GOT3 (cell line): ENCODE measurements around the gene NOS1.
"Not testable (repeated sequence)": the region's sequence is repeated elsewhere in the genome, so short reads cannot be mapped to it uniquely, and the experiment has no call there.

Source experiments
- DNase-seq: peaks from one replicate; lab custom pipeline; 2025; ENCODE audit warnings: mixed read lengths; lab: John Stamatoyannopoulos, UW

The NOS1 gene

DNA sequence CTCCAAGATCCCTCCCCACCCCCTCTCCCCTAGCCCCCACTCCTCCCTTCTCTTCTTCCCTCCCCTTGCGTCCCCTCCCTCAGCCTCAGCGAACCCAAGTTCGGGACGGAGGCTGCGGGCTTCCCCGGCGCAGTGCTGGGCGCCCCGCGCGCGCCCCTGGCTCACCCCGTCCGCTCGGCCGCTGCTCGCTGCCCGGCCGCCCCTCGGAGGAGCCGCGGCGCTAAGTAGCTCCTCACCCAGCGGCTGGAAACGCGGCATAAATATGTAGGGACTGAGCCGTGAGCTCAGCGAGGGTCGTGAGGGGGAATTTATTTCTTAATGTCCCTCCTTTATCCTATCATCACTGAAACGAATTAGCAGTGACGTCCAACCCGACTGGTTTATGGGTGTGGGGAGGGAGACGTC is at the start of gene NOS1:
TSS of gene NOS1 (minus strand) at position 280 of the 405 bp plus-strand sequence. CDS start 30,557 bp downstream, outside the sequence.
- no peak for DNase-seq

- no peak for DNase-seq
These were observed 47.9 kb upstream of the NOS1 start for GRCh38 chr12:117409286-117409685.

DNA sequence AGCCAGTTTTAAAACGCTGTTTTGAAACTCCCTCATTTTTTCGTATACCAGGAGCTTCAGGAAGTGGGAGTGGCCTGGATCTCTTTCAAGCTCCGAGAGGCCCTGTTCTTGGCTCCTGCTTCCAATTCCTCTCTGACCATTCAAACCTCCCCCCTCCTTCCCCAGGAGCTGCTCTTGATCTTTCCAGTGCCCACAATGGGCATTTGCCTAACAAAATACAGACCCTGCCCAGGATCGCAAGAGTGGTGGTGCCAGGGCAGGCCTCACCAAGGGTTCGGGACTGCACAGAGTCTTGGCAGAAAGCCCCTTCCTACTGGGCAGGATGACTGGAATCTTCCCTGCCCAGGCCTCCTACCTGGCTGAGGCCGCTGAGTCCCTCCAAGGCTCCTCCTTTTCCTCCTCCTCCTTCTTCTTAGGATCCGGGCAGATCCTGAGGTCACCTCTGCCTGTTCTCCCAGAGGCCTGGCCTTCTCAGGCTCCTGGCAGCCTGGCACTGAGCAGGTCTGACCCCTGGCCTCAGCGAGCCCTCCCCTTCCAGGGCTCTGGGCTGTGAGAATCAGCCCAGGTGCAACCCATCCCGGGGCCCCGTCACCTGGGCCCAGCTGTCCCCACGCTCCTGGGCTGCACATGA is 46.9 kb upstream of the NOS1 start:
- no peak for DNase-seq

- DNase-seq = no peak
These were observed 43.5 kb upstream of the NOS1 start for GRCh38 chr12:117404940-117405339.

DNA sequence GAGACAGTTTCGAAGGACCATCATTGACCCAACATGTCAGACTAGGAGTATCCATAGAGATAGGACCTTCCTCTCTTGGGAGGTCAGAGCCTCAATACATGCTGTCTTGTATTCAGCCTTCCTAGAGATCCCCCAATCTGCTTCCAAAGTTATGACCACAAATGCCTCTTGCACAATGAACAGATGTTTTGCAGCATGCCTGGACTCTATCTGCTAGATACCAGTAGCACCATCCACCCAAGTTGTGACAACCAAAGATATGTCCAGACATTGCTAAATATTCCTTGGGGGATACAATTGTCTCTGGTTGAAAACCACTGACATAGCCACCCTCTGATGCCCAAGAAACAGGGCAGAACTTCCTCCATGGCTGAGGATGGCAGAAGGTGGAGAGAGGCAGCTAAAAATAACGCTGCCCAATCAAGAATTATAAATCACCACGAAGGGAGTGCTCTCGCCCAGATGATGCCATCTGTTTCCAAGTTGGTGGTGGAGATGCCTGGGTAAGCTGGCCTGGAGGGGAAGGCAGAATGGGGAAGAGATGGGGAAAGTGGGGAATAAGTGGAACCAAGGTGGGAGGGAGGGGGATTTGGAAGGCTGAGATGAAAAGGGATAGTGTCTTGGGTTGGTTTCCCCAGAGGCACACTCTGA is 42.9 kb upstream of the NOS1 start:
- no peak for DNase-seq

GRCh38 chr12:117403586-117404139 is 42.2 kb upstream of the NOS1 start:
- no peak for DNase-seq

- DNase-seq = no peak
These were observed 40.9 kb upstream of the NOS1 start for GRCh38 chr12:117402363-117402762.

DNA sequence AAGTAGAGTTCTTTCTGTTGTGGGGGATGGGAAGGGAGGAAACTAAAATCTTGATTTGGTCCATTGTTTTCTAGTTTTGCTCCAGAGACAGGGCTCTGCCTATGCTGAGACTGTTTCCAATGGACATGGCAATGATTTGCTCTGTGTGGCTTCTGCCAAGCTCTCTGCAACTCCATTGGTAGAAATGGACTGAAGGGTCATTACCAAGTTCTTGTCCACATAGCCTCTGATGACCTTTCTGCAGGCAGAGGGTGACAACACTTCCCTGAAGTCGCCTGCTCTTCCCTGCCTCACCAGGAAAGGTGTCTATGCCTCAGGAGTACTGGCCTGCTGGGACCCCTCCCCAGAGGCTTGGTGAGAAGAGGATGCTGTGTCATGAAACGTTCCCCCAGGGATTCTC is 39.5 kb upstream of the NOS1 start:
- DNase-seq = no peak

GRCh38 chr12:117398482-117398881 is 37.1 kb upstream of the NOS1 start:
- DNase-seq = not testable (repeated sequence)

DNA sequence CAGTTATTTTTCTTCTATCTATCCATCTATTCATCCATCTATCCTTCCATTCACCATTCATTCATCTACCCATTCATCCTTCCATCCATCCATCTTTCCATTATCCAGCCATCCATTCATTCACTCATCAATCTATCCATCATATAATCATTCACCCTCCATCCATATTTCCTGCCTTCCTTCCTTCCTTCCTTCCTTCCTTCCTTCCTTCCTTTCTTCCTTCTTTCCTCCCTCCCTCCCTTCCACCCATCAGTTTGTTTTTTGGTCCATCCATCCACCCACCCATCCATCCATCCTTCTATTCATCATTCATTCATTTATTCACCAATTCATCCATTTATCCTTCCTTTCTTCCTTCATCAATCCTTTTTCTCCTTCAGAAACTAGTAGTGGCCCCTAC is 34.3 kb upstream of the NOS1 start:
- DNase-seq = no peak

GRCh38 chr12:117394491-117394890 is 33.1 kb upstream of the NOS1 start:
- no peak for DNase-seq

- no peak for DNase-seq
These were observed 32.2 kb upstream of the NOS1 start for GRCh38 chr12:117393656-117394055.

DNA sequence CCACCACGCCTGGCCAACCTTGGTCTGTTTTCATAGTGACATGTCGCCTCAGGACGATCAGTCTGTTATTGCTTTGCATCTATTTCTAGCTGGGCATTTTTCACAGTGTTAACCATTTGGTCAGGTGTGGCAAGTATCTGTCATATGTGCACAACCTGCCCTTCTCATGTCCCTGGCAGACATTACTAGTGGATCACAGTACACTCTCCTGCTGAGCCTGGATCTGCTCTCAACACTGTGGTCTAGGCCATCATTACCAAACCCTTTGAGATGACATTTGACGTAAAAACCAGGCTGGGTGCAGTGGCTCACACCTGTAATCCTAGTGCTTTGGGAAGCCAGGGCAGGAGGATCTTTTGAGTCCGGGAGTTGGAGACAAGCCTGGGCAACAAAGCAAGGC is 29.4 kb upstream of the NOS1 start:
- no peak for DNase-seq

- no peak for DNase-seq
These were observed 27.6 kb upstream of the NOS1 start for GRCh38 chr12:117388951-117389446.

DNA sequence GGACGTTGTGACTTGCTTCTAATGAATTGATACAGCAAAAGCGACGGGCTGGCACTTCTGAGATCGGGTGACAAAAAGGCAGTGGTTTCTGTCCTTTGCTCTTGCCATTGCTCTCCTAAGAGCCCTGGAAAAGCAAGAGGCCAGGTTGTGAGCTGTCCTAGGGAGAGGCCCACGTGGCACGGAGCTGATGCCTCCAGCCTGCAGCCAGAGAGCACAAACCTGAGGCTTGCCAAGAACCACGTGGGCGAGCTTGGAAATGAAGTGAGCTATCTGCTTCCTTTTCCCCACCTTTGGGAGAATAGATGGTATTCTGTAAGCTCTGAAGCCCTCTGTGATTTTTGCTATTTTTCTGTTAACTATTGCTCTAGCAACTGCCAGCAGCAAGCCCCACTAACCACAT is 26.4 kb upstream of the NOS1 start:
- DNase-seq = no peak

DNA sequence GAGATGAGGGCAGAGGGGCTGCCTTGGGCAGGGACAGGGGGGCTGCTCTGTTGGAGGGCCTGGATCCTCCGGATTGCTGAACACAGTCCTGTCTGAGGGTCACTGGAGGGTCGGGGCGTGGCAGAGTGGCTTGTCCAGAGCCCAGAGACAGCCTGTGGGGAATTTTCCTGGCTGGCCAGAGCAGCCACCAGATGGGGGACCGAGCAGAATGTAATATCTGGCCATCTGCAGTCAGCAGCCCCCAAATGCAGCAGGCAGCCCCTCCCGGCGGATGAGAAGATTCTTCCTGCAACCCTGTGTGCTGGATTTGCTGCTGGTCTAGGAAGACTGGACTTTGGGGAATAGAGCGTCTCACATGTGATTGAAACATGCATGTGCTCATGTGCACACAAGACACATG is 23.3 kb upstream of the NOS1 start:
- no peak for DNase-seq

DNA sequence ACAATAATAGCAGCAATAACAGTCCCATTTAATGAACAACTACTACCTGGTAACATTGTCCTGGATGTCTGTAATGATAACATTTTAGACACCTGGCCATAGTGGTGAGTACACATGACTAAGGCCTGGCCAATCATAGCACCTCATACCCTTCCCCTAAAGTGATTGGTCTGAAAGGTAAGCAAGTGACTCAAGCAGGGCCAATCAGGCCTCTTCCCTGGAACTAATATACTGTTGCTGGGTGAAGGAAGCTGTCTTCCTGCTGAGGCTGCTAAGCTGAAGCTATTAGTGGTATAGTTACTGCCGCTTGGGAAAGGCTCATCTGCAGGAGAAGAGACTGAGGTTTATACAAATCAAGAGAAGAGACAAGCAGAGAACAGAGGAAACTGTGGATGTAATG is 18.7 kb upstream of the NOS1 start:
- DNase-seq = no peak

- no peak for DNase-seq
These were observed 16.3 kb upstream of the NOS1 start for GRCh38 chr12:117377758-117378157.

GRCh38 chr12:117370588-117370987 is 9.2 kb upstream of the NOS1 start:
- no peak for DNase-seq

DNA sequence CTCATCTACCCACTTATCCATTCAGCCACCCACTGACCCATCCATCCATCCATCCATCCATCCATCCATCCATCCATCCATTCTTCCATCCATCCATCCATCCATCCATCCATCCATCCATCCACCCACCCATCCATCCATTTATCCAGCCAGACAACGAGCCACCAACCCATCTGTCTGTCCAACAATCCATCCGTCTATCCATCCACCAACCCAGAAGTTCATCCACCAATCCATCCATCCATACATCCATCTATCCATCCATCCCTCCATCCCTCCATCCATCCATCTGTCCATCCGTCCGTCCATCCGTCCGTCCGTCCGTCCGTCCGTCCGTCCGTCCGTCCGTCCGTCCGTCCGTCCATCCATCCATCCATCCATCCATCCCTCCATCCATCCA is 8.6 kb upstream of the NOS1 start:
- not testable (repeated sequence) for DNase-seq

GRCh38 chr12:117367006-117367638 is 5.7 kb upstream of the NOS1 start:
- DNase-seq = no peak

DNA sequence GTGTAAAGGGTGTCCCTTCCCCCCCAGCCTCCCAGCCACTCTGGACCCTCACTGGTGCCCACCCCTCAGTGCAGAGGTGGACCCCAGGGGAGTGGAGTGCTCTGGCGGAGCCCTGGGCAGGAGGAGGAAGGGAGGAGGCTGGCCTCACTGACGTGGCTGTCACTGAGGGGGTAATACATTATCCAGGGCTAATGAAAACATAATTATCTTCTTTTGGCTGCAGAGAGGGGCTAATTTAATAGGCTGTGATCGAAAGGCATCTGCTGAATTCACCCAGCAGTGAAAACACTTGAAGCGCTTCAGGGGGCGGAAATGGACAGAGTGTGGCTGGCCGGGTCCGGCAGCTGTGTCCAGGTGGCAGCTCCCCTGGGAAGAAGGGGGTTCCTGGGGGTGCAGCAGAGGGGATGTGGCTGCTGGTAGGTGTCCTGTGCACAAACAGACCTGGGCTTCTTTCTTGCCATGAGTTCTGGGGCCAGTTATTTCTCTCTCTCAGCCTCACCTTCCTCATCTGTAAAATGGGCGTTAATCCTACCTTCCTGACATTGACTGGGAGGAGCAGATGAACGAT is 3.7 kb upstream of the NOS1 start:
- no peak for DNase-seq
